HG03378 (cell line): Measurements from ENCODE around the gene NABP1.

Experiments used
- ATAC-seq: cut with Tn5 transposase; IDR thresholded peaks from one replicate; pipeline ENCODE4 v1.9.1; 2021; ENCODE audit warnings: mild to moderate bottlenecking, moderate library complexity; ENCODE audit not compliant: unreplicated experiment

The NABP1 gene

DNA sequence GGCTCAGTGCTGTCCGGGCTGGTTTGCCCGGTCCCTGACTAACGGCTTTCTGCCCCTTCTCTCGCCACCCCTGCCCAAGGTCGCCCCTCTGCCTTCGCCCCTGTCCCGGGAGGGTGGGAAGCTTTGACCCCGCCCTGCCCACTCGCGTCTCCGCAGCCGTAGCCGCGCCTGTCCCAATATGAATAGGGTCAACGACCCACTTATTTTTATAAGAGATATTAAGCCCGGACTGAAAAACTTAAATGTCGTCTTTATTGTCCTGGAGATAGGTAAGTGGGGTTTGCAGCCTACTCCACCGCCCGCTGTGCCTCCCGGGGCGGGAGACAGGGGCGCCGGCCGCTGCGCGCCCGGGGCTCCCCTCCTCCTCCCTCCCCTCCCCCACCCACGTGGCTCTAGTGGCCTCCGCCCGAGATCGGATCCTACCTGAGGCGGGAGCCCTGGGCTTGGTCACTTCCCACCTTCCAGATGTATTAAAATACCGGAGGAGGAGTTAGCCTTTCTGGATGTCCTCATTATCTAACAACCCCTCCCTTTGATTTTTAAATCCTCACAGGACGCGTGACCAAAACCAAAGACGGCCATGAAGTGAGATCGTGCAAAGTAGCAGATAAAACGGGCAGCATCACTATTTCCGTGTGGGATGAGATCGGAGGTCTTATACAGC is 633 bp downstream of the NABP1 start:
- peak; percentile 5 for ATAC-seq

DNA sequence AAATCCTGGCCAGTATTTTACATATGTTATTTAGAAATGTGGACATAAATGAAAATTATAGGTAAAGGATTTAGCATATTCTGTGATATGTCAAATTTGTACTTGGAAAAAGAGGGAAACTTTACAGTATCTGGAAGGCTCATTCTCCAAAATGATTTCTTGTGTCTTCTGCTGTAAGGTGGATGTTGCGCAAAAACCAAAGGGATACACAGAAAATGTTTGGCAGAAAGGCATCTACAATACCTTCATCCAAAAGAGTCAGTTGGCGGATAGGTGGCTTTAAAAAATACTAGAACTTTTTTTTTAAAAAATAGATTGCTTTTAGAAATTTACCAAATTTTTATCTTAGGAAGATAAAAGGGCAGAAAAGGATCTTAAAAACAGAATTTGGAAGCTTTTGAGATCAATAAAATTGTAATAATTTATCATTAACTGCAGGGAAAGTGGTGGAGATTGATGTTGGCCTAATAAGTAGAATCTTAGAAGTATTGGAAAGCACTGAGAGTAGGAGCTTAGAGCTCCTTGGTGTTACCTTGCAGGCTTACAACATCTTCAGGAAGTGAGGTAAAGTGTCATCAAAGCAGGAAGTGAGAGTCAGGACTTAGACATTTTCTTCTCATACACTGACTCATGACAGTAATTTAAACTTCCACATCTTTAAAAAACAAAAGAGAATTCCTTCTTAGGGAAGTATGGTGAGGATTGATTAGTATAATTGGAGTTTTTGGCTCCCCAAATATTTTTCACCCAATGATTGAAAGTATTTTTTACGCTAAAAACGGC is 2.1 kb downstream of the NABP1 start:
- ATAC-seq = peak; percentile 48

- ATAC-seq = no peak
Measured at GRCh38 chr2:191680639-191681038, 2.7 kb downstream of the NABP1 start.

DNA sequence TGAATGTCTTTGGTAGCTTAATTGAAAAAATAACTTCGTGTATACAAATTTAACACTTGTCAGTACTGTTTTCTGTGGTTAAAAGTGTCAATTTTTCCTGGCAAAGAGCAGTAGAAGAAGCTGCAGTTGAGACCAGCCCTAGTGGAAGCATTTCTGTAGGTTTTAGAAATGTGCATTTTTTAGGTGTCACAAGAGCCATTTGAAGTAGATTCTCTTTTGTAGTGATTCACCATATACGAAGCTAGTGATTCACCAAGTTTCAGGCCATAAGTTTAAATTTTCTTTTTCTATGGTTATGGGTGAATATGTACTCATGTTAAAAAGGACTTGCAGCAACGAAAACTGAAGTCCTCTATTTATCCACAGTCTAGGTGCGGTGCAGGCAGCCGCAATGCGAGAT is 4.2 kb downstream of the NABP1 start:
- no peak for ATAC-seq

- ATAC-seq = no peak
Measured at GRCh38 chr2:191686066-191686465, 8.1 kb downstream of the NABP1 start.

- no peak for ATAC-seq
Measured at GRCh38 chr2:191686729-191687128, 8.8 kb downstream of the NABP1 start.

- ATAC-seq = no peak
Measured at GRCh38 chr2:191687867-191688266, 9.9 kb downstream of the NABP1 start.

- ATAC-seq = no peak
Measured at GRCh38 chr2:191688934-191689695, 11.2 kb downstream of the NABP1 start.

- no peak for ATAC-seq
Measured at GRCh38 chr2:191690327-191690726, 12.4 kb downstream of the NABP1 start.

DNA sequence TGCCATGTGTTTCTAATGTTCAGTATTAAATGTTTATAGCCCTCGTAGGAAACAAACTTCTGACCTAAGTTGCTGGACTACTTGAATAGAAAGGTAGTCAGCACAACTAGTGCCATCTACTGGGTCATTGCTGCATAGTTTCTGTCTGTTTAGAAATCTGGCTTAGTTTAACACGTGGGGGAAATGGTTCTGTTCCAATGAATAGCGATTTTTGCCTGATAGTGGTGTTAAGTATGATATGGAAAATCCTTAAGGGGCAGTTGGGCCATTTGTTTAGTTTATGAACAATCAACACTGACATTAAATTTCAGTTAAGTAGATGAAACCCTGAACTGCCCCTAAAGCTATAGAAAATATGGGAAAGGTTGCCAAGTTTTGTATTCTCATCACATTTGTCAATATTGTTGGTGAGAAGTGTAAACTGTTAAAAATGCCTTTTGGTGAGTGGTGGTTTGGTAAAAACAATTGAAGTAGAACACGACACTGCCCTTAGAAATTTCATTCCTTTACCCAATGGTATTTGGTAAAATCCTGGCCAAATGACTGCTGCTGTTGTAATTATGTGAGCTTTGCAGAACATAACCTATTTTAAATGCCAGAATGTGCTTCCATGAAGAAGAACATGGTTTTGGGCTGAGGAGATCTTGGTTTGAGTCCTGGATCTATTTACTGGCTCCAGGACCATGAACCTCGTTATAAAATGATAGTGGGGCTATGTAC is 13.2 kb downstream of the NABP1 start:
- peak; percentile 76 for ATAC-seq

DNA sequence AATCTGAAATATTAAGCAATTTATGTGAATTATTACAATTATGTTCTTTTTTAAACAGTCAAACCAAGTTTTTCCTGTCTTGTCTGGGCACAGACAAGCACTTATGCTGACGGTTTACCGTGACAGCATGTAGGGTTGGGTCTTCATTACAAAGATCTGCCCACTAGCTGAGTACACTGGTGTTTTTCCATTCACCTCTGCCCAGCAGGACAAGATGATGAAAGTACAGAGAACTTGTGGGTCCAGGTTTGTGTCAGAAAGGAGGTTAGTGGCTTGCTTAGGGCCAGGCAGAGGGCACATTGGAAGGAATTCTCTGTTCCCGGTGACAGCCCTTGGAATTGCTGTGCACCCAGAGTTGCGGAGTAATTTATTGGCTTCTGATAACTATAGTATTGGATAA is 14.0 kb downstream of the NABP1 start:
- ATAC-seq = no peak

DNA sequence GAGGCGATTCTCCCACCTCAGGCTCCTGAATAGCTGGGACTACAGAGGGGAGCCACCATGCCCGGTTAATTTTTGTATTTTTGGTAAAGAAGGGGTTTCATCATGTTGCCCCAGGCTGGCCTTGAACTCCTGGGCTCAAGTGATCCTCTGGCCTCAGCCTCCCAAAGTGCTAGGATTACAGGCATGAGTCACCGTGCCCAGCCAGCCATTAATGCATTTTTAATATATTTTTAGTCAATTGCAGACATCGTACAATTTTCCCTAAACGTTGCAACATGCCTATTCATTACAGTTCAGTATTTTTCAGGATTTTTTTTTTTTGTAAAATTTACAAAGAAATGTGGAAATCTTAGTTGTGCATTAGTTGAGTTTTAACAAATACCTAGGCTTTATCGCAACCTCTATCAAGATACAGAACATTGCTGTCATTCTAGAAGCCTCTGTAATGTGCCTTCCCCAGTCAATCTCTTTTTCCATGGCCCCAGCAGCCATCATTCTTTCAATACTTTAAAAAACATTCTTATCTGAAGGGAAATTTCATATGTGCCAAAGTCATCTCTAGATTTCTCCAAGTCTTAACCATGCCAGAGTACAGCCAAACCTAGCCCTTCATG is 14.7 kb downstream of the NABP1 start:
- ATAC-seq = no peak

GRCh38 chr2:191693166-191693565 is 15.2 kb downstream of the NABP1 start:
- no peak for ATAC-seq

GRCh38 chr2:191693778-191694177 is 15.8 kb downstream of the NABP1 start:
- peak; percentile 45 for ATAC-seq

DNA sequence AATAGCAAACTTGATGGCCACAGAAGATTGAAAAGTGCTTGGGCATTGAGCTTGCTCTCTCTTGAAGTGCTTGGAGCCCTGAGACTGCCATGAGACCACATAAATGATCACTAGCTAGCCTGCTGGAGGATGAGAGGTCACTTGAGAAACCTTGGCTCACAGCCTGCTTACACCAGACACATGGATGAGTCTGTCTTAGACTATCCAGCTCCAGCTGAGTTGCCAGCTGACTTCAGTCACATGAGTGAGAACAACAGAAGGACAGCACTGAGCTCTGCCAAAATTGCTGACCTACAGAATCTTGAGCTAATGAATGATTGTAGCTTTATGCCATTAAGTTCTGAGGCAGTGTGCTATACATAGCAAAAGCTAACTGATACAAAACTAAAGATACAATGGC is 18.1 kb downstream of the NABP1 start:
- no peak for ATAC-seq

DNA sequence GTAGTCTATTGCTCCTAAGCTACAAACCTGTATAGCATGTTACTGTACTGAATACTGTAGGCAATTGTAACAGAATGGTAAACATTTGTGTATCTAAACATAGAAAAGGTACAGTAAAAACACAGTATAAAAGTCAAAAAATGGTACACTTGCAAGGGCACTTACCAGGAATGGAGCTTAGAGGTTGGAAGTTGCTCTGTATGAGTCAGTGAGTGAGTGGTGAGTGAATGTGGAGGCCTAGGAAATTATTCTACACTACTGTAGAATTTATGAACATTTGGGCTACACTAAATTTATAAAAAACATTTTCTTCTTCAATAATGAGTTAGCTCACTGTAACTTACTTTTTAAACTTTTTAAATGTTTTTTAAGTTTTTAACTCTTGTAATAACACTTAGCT is 19.0 kb downstream of the NABP1 start:
- ATAC-seq = no peak

DNA sequence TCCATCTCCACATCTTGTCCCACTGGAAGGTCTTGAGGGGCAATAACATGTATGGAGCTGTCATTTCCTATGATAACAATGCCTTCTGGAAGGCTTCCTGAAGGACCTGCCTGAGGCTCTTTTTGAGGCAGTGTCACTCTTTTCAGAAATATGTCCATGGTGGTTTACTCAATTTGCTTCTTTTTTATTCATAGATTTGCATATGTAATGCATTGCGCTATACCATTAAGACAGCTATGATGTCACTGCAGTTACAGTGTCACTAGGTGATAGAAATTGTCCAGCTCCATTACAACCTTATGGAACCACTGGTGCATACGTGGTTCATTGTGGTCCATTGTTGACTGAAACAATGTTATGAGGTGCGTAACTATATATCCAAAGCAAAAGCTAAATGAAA is 19.9 kb downstream of the NABP1 start:
- no peak for ATAC-seq

DNA sequence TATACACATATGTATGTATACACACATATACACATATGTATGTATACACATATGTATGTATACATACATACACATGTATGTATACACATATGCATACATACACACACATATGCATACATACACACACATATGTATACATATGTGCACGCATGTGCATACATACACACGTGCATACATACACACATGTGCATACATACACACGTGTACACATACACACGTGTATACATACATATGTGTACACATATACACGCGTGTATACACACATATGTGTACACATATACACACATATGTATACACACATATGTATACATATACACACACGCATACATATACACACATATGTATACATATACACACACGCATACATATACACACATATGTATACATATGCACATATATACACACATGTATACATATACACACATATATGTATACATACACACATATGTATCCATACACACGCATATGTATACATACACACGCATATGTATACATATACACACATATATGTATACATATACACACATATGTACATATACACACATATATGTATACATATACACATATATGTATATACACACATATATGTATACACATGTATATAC is 21.5 kb downstream of the NABP1 start:
- ATAC-seq = no peak

GRCh38 chr2:191701029-191701428 is 23.1 kb downstream of the NABP1 start:
- ATAC-seq = no peak

GRCh38 chr2:191701696-191702095 is 23.8 kb downstream of the NABP1 start:
- ATAC-seq = no peak
